NCI-H774 (cell line): ENCODE results near the gene ERRFI1.
"Not testable (repeated sequence)": the region's sequence is repeated elsewhere in the genome, so short reads cannot be mapped to it uniquely, and the experiment has no call there.

Source experiments
- DNase-seq: peaks from one replicate; lab custom pipeline; 2025; lab: John Stamatoyannopoulos, UW

Gene ERRFI1

GRCh38 chr1:7967651-7968050 is 58.5 kb downstream of the ERRFI1 start:
- DNase-seq = no peak

DNA sequence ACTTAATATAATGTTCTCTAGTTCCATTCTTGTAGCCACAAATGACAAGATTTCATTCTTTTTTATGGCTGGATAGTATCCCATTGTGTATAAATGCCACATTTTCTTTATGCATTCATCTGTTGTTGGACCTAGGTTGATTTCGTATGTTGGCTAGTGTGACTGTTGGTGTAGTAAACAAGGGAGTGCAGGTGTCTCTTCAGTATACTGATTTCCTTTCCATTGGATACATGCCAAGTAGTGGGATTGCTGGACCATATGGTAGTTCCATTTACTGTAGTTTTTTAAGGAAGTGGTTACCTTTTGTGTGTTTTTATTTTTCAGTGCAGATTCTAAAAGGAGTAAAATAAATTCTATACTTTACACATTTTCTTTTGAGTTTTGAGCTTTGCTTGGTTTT is 58.9 kb downstream of the ERRFI1 start:
- DNase-seq = no peak

GRCh38 chr1:7964476-7964875 is 61.6 kb downstream of the ERRFI1 start:
- DNase-seq = no peak

GRCh38 chr1:7963841-7964240 is 62.3 kb downstream of the ERRFI1 start:
- not testable (repeated sequence) for DNase-seq

GRCh38 chr1:7963378-7963730 is 62.8 kb downstream of the ERRFI1 start:
- DNase-seq = not testable (repeated sequence)

- DNase-seq = no peak
These were observed 63.3 kb downstream of the ERRFI1 start for GRCh38 chr1:7962636-7963377.

DNA sequence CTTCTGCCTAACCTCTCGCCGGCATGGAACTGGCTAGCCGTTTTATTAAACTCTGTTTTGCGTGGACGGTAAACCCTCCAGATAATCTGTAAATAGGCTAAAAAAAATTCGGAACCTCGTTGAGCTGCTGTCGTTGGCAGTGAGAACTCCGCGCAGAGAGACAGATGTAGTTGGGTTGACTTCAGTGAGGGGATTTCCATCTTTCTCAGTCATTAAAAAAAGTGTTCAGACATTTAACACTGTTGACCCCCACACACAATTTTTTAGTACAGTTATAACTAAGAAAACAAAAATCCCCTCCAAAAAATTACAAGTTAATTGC is 64.1 kb downstream of the ERRFI1 start:
- no peak for DNase-seq
